ENCODE measurements around the gene SDHAF1. TPM values are rescaled to one million over a fixed set of nuclear protein-coding genes. Genes with fewer than 3 reads are reported as not detected.
"Not testable (repeated sequence)": the region's sequence is repeated elsewhere in the genome, so short reads cannot be mapped to it uniquely, and the experiment has no call there.

Gene SDHAF1
- total RNA-seq, 1 experiment from 2014 or later, result 16.9 TPM

DNA sequence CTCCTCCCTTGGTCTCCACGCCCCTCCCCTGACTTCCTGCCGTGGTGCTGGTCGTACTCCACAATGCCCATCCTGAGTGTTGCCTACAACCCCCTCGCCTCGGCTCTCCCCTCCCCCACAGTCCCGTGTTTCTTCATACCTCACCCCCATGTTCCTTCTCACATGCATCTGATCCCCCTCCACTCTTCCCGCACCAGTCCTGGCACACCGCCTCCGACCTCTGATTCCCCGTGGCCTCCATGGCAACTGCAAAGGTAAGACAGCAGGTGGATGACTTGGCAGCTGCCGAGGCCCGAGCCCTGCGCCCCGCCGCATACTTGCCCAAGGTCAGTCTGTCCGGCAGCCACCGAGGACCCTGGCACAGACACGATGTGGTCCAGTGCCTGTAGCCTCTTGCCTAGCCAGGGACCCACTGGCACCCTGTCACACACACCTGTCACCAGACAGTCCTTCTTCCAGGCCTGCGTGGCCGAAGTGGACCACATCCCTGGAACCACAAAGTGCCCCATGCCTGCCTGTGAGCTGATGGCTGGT, 16.1 kb upstream of the SDHAF1 start:
- H3K4me1 ChIP-seq (replicated peaks; ENCODE audit: insufficient read depth), result no peaks in the 10 kb centered on the region
- intact Hi-C loops (cut with micrococcal nuclease; ENCODE audit: unreplicated experiment), result no loop called here
- no peak overlapping the region for H2AFZ ChIP-seq
- no TSS peak for BruUV-seq (replicated peaks)
- no peak overlapping the region for H3K4me3 ChIP-seq
- no peak overlapping the region for H3K4me2 ChIP-seq
- TF ChIP-seq, protein P1, sequence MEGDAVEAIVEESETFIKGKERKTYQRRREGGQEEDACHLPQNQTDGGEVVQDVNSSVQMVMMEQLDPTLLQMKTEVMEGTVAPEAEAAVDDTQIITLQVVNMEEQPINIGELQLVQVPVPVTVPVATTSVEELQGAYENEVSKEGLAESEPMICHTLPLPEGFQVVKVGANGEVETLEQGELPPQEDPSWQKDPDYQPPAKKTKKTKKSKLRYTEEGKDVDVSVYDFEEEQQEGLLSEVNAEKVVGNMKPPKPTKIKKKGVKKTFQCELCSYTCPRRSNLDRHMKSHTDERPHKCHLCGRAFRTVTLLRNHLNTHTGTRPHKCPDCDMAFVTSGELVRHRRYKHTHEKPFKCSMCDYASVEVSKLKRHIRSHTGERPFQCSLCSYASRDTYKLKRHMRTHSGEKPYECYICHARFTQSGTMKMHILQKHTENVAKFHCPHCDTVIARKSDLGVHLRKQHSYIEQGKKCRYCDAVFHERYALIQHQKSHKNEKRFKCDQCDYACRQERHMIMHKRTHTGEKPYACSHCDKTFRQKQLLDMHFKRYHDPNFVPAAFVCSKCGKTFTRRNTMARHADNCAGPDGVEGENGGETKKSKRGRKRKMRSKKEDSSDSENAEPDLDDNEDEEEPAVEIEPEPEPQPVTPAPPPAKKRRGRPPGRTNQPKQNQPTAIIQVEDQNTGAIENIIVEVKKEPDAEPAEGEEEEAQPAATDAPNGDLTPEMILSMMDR (conservative IDR thresholded peaks at IDR 0.05), result no peak
- TF ChIP-seq EZH2 (IDR thresholded peaks at IDR 0.05; ENCODE audit: low read depth), result no peak
- H3K27ac ChIP-seq, result no peak overlapping the region
- H4K20me1 ChIP-seq (ENCODE audit: insufficient read depth), result no peaks in the 10 kb centered on the region
- H3K36me3 ChIP-seq (ENCODE audit: low read depth), result no peaks in the 10 kb centered on the region
- no peaks in the 10 kb centered on the region for H3F3A ChIP-seq (ENCODE audit: insufficient read depth, low read depth)
- no peaks in the 10 kb centered on the region for H3K9me2 ChIP-seq (ENCODE audit: insufficient read depth)
- ChIA-PET POLR2A (ENCODE audit: unreplicated experiment) (no interaction called here), CTCF (no interaction called here)
- DNase-seq, result no peak
- no peaks in the 10 kb centered on the region for H3K9me3 ChIP-seq (ENCODE audit: insufficient read depth, low read depth)
- H3K79me2 ChIP-seq (ENCODE audit: low read depth), result no peaks in the 10 kb centered on the region
- H3K27me3 ChIP-seq (ENCODE audit: insufficient read depth, low read depth), result peaks cover 89% of the 10 kb centered on the region

DNA sequence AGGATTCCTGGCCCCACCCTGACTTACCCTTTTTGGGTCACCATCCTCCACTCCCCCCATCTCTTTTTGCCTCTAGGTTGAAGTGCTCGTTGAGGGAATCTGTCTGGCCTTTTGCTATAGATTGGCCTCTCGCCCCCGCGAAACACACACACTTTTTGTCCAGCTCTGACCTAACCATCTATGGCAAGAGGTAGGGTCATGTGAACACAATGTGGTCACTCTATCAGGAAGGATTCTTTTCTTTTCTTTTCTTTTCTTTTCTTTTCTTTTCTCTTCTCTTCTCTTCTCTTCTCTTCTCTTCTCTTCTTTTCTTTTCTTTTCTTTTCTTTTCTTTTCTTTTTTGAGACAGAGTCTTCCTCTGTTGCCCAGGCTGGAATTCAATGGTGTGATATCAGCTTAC, 14.0 kb upstream of the SDHAF1 start:
- BruUV-seq (replicated peaks); H3K4me2 ChIP-seq; CTCF ChIA-PET: not testable (repeated sequence)

DNA sequence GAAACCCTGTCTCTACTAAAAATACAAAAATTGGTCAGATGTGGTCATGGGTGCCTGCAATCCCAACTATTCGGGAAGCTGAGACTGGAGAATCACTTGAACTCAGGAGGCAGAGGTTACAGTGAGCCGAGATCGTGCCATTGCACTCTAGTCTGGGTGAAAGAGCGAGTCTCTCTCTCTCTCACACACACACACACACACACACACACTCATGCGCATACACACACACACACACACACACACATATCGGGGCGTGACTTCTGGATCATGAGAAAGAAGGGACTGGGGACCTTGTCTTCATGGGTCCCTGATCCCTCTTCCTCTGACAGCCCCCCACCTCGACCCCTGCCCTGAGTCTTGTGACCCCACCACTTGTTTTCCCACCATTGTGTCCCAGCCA, 11.8 kb upstream of the SDHAF1 start:
- H3K9me3 ChIP-seq (ENCODE audit: insufficient read depth, low read depth), result no peaks in the 10 kb centered on the region
- H3K4me3 ChIP-seq, result no peak overlapping the region
- H3K9me2 ChIP-seq (ENCODE audit: insufficient read depth), result no peaks in the 10 kb centered on the region
- H3K27me3 ChIP-seq (ENCODE audit: insufficient read depth, low read depth), result peaks cover 96% of the 10 kb centered on the region
- ChIA-PET POLR2A (ENCODE audit: unreplicated experiment) (interaction anchor here (0.6 kb wide), 1 partner anchor 11 kb away, joined by 4 read pairs; no protein-coding TSS in a partner anchor), CTCF (no interaction called here)
- H3K79me2 ChIP-seq (ENCODE audit: low read depth), result no peaks in the 10 kb centered on the region
- intact Hi-C loops (cut with micrococcal nuclease; ENCODE audit: unreplicated experiment), result no loop called here
- DNase-seq, result no peak
- H2AFZ ChIP-seq, result no peak overlapping the region
- H3K4me1 ChIP-seq (replicated peaks; ENCODE audit: insufficient read depth), result no peaks in the 10 kb centered on the region
- H3K4me2 ChIP-seq, result no peak overlapping the region
- no peaks in the 10 kb centered on the region for H3F3A ChIP-seq (ENCODE audit: insufficient read depth, low read depth)
- H3K27ac ChIP-seq, result no peak overlapping the region
- no peaks in the 10 kb centered on the region for H4K20me1 ChIP-seq (ENCODE audit: insufficient read depth)
- no peaks in the 10 kb centered on the region for H3K36me3 ChIP-seq (ENCODE audit: low read depth)
- TF ChIP-seq EZH2 (IDR thresholded peaks at IDR 0.05; ENCODE audit: low read depth), result no peak
- TF ChIP-seq, protein P1 (conservative IDR thresholded peaks at IDR 0.05), result no peak
- BruUV-seq (replicated peaks), result no TSS peak

More for the DNA sequence above, 14.0 kb upstream of the SDHAF1 start:
- H4K20me1 ChIP-seq (ENCODE audit: insufficient read depth); H3K27ac ChIP-seq; POLR2A ChIA-PET (ENCODE audit: unreplicated experiment); H3K4me3 ChIP-seq; H3K4me1 ChIP-seq (replicated peaks; ENCODE audit: insufficient read depth); H3F3A ChIP-seq (ENCODE audit: insufficient read depth, low read depth); H2AFZ ChIP-seq; H3K36me3 ChIP-seq (ENCODE audit: low read depth); H3K79me2 ChIP-seq (ENCODE audit: low read depth); H3K9me3 ChIP-seq (ENCODE audit: insufficient read depth, low read depth); H3K9me2 ChIP-seq (ENCODE audit: insufficient read depth); intact Hi-C loops (cut with micrococcal nuclease; ENCODE audit: unreplicated experiment); DNase-seq: not testable (repeated sequence)
- peaks cover 96% of the 10 kb centered on the region for H3K27me3 ChIP-seq (ENCODE audit: insufficient read depth, low read depth)

DNA sequence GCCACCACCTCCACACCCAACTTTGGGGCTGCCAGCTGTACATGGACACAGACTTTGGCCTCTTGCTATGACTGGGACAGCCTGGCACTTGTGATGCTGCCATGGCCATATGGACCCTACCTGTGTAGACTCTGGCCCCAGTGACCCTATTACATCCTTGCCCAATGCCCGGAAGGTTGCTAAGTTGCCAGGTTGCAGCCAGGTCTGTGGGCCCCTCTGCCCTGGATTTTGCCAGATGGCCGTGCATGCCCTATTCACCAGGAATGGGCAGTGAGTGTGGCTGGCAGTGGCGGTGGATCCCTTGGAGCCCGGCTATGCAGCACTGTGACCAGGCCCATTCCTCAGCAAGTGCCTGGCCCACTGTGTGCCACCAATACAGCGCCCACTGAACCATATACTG, 8.9 kb upstream of the SDHAF1 start:
- H3K27me3 ChIP-seq (ENCODE audit: insufficient read depth, low read depth), result peaks cover 77% of the 10 kb centered on the region
- no peak overlapping the region for H3K4me3 ChIP-seq
- H2AFZ ChIP-seq, result no peak overlapping the region
- no TSS peak for BruUV-seq (replicated peaks)
- intact Hi-C loops (cut with micrococcal nuclease; ENCODE audit: unreplicated experiment), result no loop called here
- no peaks in the 10 kb centered on the region for H3K79me2 ChIP-seq (ENCODE audit: low read depth)
- H3K27ac ChIP-seq, result no peak overlapping the region
- H3K4me1 ChIP-seq (replicated peaks; ENCODE audit: insufficient read depth), result no peaks in the 10 kb centered on the region
- no peak overlapping the region for H3K4me2 ChIP-seq
- no peaks in the 10 kb centered on the region for H3K9me2 ChIP-seq (ENCODE audit: insufficient read depth)
- no peaks in the 10 kb centered on the region for H4K20me1 ChIP-seq (ENCODE audit: insufficient read depth)
- no peaks in the 10 kb centered on the region; the same call in 1 of the 2 replicates for H3K9me3 ChIP-seq (ENCODE audit: insufficient read depth, low read depth)
- H3F3A ChIP-seq (ENCODE audit: insufficient read depth, low read depth), result no peaks in the 10 kb centered on the region
- CTCF ChIA-PET, result no interaction called here
- H3K36me3 ChIP-seq (ENCODE audit: low read depth), result no peaks in the 10 kb centered on the region
- POLR2A ChIA-PET (ENCODE audit: unreplicated experiment), result no interaction called here
- no peak for DNase-seq
- no peak for TF ChIP-seq EZH2 (IDR thresholded peaks at IDR 0.05; ENCODE audit: low read depth)
- TF ChIP-seq, protein P1 (conservative IDR thresholded peaks at IDR 0.05), result no peak
